Stomach (tissue), 4 donors: ENCODE measurements around the gene GRIFIN.

ENCODE experiments used
- CTCF ChIP-seq, 7 experiments: fragments of 450-650 bp in 4 of 7; fragments of 200-600 bp in 3 of 7; sonication (generic) in 3 of 7; IDR thresholded peaks; one replicate each; pipeline ENCODE4 v1.5.1; 2016 to 2019; ENCODE audit warnings: antibody characterized with exemption in 7 of 7, control low read depth in 2 of 7, mild to moderate bottlenecking in 1 of 7
- POLR2A ChIP-seq, 4 donors: fragments of 450-650 bp; IDR thresholded peaks; one replicate each; pipeline ENCODE4 v1.6.1; 2016; ENCODE audit warnings: antibody characterized with exemption in 4 of 4, control low read depth in 2 of 4, mild to moderate bottlenecking in 1 of 4, moderate library complexity in 1 of 4

DNA sequence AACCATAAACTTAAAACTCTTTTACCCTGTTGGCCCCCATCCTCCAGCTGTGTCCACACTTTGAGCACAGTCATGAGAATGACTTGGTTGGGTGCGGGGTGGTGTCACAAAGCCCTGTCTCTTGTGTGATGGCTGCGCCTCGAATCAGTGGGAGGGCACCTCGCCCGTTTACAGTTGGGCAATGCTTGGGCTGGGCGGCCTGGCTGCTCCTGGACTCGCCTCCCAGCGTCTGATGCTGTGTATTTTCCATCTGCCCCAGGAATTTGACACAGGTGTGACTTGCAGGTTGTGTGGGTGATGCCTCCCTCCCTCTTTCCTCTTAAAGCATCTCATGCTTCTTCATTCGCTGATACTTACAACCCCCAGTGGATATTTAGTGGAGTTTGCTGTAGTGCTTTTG, 39.1 kb downstream of the GRIFIN start:
- TF ChIP-seq POLR2A (IDR thresholded peaks at IDR 0.05) = no peak
- no peak for TF ChIP-seq CTCF (IDR thresholded peaks at IDR 0.05)
